Measurements from ENCODE around the gene DHX35. TPM values are rescaled to one million over a fixed set of nuclear protein-coding genes. Genes with fewer than 3 reads are reported as not detected.

The DHX35 gene
- polyA plus RNA-seq, 3 donors, result 1.6 to 11.2 (median 2.7) TPM

DNA sequence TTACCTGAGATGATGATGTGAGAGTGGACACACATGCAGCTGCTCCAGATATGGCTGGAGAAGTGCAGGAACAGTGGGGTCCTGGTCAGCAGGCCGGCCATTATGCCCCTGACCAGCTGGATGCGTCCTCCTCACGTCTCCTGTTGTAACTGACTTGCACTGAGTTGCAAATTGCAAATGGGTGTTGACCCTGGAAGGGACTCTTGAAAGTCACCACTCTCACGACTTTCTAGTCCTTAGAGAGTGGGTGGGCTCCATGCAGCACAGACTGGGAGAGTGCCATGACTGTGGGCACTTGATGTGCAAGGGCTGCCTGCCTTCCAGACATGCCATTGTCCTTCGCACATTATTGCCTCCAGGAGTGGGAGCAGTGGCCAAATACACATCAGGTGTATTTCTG lies 25.1 kb upstream of the DHX35 start:
- H3K9me3 Mint-ChIP-seq, result no peaks in the 10 kb centered on the region
- peaks cover 9% of the 10 kb centered on the region for H3K4me1 Mint-ChIP-seq
- TF ChIP-seq CTCF (IDR thresholded peaks at IDR 0.05), result no peak
- H3K36me3 Mint-ChIP-seq, result peaks cover 31 to 64% of the 10 kb centered on the region in 2 donors
- no peaks in the 10 kb centered on the region for H4K20me1 ChIP-seq (ENCODE audit: insufficient read depth, low read length)
- peaks cover 98% of the 10 kb centered on the region for H3K79me2 ChIP-seq (ENCODE audit: insufficient read depth, low read length)
- no peak for DNase-seq
- H3K9me3 ChIP-seq (replicated peaks in 1 of 2; ENCODE audit: control insufficient read depth in 1 of 2, insufficient read depth in 1 of 2, low read length in 2 of 2), result no peaks in the 10 kb centered on the region
- no peak overlapping the region for H3K27ac ChIP-seq (ENCODE audit: low read depth in 1 of 2, low read length in 2 of 2)
- H3K27me3 ChIP-seq (ENCODE audit: control insufficient read depth in 2 of 2, insufficient read depth in 2 of 2, low read length in 2 of 2), result no peaks in the 10 kb centered on the region
- 100% methylated on average over 2 of the region's 5 CpGs for WGBS (ENCODE audit: insufficient coverage)
- intact Hi-C loops (cut with micrococcal nuclease), result loop anchor here in 1 of 2 donors (10.0 kb wide), 1 partner anchor 108 kb away; no protein-coding TSS in a partner anchor
- H3K4me3 ChIP-seq (replicated peaks in 1 of 3; ENCODE audit: low read depth in 2 of 3, low read length in 3 of 3), result no peak overlapping the region
- peaks cover 0 to 1% (median 0%) of the 10 kb centered on the region in 3 donors for H3K27me3 Mint-ChIP-seq (ENCODE audit: low read depth in 3 of 3)
- no peak overlapping the region for H3K9ac ChIP-seq (ENCODE audit: insufficient read depth, low read length, poor library complexity, severe bottlenecking)
- no peak overlapping the region for H2AFZ ChIP-seq (ENCODE audit: insufficient read depth, low read depth, low read length, poor library complexity, severe bottlenecking)
- no peaks in the 10 kb centered on the region for H3K4me1 ChIP-seq (ENCODE audit: control insufficient read depth in 1 of 2, insufficient read depth in 2 of 2, low read length in 2 of 2)
- H3K27ac Mint-ChIP-seq, result peak overlapping the region in 1 of 7 donors; percentile 79
- peaks cover 14 to 65% of the 10 kb centered on the region in 2 donors for H3K36me3 ChIP-seq (replicated peaks in 1 of 2; ENCODE audit: control insufficient read depth in 1 of 2, insufficient read depth in 2 of 2, low read length in 2 of 2)
- H3K4me3 Mint-ChIP-seq, result no peak overlapping the region
- H3K4me2 ChIP-seq (replicated peaks; ENCODE audit: extremely low read depth, low read length, poor library complexity, severe bottlenecking), result no peak overlapping the region

DNA sequence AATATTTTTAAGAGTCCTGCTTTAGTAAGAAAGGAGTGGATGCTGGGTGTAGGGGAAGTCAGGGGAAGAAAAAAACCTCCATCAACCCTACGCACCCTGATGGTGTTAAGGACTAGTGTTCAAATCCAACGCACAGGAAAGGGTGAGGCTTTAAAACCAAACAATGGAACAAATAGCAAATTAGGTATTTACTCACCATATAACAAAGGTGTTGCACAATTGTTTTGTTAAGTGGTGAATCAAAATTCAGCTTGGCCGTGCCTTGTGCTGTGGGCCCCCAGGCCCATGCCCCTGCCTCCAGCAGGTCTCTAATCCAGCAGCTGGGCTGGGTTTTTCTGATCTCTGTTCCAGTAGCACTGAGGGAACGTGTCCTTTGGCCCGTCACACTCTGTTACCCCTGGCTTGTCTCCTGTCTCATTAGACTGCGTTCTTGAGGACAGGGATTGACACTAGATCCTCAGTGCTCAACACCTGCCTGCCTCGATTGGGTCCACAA lies 24.1 kb upstream of the DHX35 start:
- H3K27ac ChIP-seq (ENCODE audit: low read depth in 1 of 2, low read length in 2 of 2), result no peak overlapping the region
- H4K20me1 ChIP-seq (ENCODE audit: insufficient read depth, low read length), result no peaks in the 10 kb centered on the region
- H3K9me3 ChIP-seq (replicated peaks in 1 of 2; ENCODE audit: control insufficient read depth in 1 of 2, insufficient read depth in 1 of 2, low read length in 2 of 2), result no peaks in the 10 kb centered on the region
- H3K9ac ChIP-seq (ENCODE audit: insufficient read depth, low read length, poor library complexity, severe bottlenecking), result no peak overlapping the region
- no peak overlapping the region for H3K4me3 ChIP-seq (replicated peaks in 1 of 3; ENCODE audit: low read depth in 2 of 3, low read length in 3 of 3)
- H3K27me3 ChIP-seq (ENCODE audit: control insufficient read depth in 2 of 2, insufficient read depth in 2 of 2, low read length in 2 of 2), result no peaks in the 10 kb centered on the region
- no peak for DNase-seq
- no peak overlapping the region for H3K4me2 ChIP-seq (replicated peaks; ENCODE audit: extremely low read depth, low read length, poor library complexity, severe bottlenecking)
- H3K36me3 ChIP-seq (replicated peaks in 1 of 2; ENCODE audit: control insufficient read depth in 1 of 2, insufficient read depth in 2 of 2, low read length in 2 of 2), result peaks cover 19 to 76% of the 10 kb centered on the region in 2 donors
- intact Hi-C loops (cut with micrococcal nuclease), result loop anchor here in 1 of 2 donors (10.0 kb wide), 1 partner anchor 107 kb away; no protein-coding TSS in a partner anchor
- no peaks in the 10 kb centered on the region for H3K9me3 Mint-ChIP-seq
- 92% methylated on average over 4 of the region's 7 CpGs for WGBS (ENCODE audit: insufficient coverage)
- no peak overlapping the region for H2AFZ ChIP-seq (ENCODE audit: insufficient read depth, low read depth, low read length, poor library complexity, severe bottlenecking)
- no peaks in the 10 kb centered on the region for H3K4me1 ChIP-seq (ENCODE audit: control insufficient read depth in 1 of 2, insufficient read depth in 2 of 2, low read length in 2 of 2)
- peaks cover 40 to 74% of the 10 kb centered on the region in 2 donors for H3K36me3 Mint-ChIP-seq
- H3K4me1 Mint-ChIP-seq, result peaks cover 2% of the 10 kb centered on the region
- peaks cover 90% of the 10 kb centered on the region for H3K79me2 ChIP-seq (ENCODE audit: insufficient read depth, low read length)
- H3K27ac Mint-ChIP-seq, result peak overlapping the region in 1 of 7 donors; percentile 58
- TF ChIP-seq CTCF (IDR thresholded peaks at IDR 0.05), result no peak
- no peak overlapping the region for H3K4me3 Mint-ChIP-seq
- H3K27me3 Mint-ChIP-seq (ENCODE audit: low read depth in 3 of 3), result peaks cover 0 to 1% (median 0%) of the 10 kb centered on the region in 3 donors

All from CD14-positive monocyte (primary cell).